Activated T-cell treated with anti-CD3 and anti-CD28 coated beads, Interleukin-2, amount 50 U/mL, for 48 hours (primary cell): ENCODE measurements around the gene LRRFIP1.
"Not testable (repeated sequence)": the region's sequence is repeated elsewhere in the genome, so short reads cannot be mapped to it uniquely, and the experiment has no call there.

Source experiments
- DNase-seq, 2 experiments: peaks; one replicate each; pipeline ENCODE4 v3.0.0-alpha.2; 2020

LRRFIP1 gene

GRCh38 chr2:237731663-237732062 lies 104.3 kb downstream of the LRRFIP1 start:
- peak; percentile 63 to 69 for DNase-seq

DNA sequence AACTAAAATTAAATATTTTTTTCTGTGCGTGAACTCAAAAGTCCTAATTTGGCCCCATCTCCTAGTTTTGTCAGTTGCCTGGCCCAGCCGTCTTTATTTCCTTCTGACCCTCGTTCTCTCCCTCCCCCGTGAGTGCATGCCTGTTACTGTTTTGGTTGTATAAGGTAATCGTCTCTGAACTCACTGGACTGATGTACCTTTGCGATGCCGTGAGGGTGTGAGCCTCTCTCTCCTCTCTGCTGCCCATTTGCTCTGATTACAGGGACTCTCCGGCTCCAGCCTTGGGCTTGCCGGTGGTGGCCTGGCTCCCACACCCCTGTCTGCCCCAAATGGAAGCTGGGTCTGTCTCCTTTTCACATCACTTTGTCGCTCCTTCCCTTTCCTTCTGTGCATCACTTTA lies 104.7 kb downstream of the LRRFIP1 start:
- DNase-seq = no peak

DNA sequence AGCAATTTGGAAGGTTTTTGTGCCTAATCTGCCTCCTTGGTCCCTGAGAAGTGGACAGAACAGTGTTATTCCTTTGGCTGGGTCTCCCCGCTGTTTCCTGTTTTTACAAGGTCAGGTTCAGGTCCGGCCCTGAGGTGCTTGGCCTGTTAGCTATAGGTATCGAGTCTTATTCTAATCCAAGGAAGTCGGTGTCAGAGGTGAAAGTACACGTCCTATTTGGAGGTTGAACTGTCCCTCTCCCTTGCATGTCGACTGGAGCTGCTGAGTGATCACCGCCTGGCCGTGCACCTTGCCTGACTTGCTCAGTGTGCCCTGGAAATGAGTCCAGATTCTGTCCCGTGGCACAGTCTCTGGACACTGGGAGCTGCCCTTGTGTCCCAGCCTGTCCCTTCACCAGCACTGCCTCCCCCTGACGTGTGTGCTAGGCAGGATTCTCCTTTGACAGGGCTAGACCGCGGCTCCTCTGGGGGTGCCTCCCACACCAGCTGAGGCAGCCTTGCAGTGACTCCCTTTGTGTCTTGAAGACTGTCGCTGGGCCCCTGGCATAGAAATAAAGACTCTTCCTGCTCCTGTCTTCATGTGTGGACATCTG lies 105.5 kb downstream of the LRRFIP1 start:
- DNase-seq = peak in 1 of 2 experiments; percentile 38

DNA sequence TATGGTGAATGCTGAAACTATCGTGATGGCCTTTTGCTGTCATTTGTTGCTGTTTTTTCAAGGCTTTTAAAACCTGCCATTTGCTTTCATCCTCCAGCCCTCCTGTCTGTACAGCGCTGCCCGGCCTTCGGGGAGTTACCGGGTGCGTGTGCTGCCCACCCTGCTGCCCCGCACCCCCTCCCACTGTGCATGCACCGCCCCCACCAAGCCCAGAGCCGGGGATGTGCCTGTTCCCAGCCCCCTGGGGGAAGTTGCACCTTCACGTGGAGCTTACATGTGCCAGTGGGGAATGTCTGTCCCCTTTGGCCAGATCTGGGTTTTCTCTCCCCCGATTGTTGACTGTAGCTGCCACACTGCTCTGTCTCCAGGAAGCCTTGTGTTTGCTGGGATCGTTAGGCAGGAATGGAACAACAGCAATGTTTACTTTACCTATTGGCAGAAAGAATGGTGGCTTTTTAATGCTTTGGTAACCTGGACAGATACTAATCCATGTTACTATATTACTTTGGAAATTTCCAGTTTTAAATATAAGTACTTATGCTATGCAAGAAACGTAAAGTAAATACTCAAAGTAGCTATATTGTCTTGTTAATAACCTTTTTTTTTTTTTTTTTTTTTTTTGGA lies 106.4 kb downstream of the LRRFIP1 start:
- DNase-seq = no peak

DNA sequence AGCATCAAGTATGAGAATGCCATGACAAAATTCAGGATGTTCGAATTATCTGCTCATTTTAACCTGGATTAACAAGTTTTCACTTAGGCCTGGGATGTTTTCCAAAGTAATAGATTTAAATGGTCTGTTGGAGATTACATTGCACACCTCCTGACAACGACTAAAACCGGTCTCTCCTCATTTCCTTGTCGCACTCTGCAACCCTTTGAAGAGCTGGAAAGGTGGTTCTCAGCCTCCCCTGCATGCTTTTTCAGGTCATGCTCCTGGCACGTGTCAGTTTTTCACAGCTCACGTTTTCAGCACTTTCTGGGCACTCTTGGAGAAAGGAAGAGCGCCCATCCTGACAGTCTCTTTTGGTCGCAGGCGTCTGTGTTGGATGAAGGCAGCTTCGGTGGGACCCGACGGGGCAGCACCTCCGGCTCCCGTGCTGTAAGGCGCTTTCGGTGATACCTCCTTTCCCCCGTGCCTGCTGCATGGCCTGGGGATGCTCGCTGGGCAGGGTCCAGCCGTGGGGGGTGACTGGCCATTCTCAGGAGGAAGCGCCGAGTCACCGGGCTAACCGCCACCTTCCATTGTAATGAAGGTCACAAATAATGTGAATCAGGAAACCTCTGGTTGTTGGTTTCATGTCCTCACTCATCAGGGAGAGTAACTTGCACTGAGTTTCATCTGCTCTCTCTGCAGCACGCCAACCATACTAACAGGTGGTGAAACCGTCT lies 107.7 kb downstream of the LRRFIP1 start:
- DNase-seq = no peak

- DNase-seq = no peak
Observed at GRCh38 chr2:237735798-237736197, 108.4 kb downstream of the LRRFIP1 start.

DNA sequence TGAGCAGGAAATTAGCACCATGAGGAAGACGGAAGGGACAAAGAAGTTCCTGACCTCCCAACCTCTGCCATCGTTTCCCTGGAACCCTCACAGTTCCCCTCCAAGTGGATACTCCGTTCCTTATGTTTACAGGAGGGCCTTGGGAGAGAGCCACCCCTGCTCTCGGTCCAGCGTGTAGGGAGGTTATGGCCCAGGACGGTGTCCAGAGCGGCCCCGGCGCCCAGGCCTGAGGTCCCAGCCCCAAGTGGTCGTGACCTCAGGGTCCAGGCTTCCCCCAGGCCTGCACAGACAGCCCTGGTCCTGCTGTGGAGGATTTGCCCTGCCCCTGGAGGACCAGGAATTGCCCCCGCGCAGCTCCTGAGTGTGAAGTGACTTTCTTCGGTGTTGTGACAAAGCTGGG lies 109.4 kb downstream of the LRRFIP1 start:
- DNase-seq = no peak

DNA sequence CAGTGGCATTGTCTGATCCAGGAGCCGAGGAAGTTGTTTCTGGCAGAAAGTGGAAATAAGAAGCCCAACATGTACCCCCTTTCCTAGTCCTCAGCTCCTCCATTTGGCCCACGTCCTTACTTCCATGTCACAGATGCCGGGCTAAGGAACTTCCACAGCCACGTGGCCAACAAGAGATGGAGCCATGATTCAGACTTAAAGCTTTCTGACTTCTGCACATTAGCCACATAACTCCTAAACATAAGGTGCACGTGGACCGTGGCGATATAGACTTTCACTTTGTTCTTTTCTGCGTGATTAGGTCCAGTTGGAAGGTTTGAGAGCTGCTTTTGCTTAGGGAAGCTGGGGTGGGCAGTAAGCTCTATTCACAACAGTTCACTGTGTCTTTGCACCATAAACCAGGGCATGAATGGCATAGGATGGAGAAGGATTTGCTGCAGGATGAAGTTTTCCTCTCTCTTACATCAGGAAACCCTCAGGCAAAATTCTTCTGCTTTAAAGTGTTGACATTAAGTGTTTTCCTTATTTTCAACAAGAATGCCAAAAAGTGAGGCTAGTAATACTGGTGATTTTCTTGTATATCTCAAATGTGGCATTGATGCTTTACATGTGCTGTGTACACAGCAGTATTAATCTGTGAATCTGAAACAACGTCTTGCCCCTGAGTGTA lies 109.9 kb downstream of the LRRFIP1 start:
- DNase-seq = no peak

DNA sequence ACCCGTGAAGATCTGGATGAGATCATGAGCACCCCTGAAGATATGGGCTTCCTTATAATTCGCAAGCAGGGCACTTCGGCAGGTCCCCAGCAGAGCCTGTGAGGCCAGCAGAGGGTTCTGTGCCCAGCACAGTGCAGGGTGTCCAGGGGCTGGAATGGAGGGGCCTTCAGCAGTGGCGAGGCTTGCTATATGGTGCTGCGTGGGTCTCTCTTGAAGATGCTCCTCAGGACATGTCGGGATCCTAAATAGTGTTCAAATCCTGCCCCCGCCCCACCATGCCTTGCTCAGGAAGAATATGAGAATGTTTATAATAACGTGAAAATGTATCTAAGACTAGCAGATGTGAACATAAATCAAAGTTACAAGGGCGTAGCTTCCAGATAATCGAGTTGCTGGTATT lies 110.9 kb downstream of the LRRFIP1 start:
- no peak for DNase-seq

DNA sequence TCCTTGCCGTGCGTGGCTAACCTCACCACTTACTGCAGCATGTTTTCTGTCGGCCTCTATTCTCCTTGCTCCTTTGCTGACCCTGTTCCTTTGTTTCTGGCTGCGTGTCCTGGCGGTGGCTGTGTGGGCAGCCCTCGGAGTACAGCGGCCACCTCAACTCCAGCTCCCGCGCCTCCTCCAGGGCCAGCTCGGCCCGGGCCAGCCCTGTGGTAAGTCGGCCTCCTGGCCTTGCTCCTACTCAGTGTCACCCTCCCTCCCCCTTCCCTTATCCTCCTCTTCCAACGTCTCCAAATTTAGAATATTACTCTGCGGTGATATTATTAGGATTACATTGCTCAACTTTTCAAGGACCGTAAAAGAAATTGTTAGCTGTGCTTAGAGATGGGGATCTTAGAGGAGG lies 111.7 kb downstream of the LRRFIP1 start:
- no peak for DNase-seq

DNA sequence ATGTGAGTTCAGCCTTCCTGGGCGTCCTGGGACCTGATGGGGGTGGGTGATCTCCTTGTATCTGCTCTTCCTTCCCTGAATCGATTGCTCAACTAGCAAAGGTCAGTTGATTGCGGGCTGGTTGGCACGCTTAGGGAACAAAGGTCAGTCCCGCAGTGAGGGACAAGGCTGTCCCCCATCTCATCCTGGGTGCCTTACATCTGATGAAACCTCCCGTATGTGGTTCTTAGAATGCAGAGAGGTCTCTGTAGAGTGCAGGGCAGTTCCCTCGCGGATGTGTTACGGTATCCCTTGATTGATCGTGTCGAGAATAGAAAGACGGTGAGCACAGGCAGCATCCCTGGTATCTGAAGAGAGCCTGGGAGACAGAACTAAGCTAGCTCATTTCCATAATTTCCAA lies 114.8 kb downstream of the LRRFIP1 start:
- DNase-seq = no peak

- no peak for DNase-seq
Observed at GRCh38 chr2:237742614-237743013, 115.2 kb downstream of the LRRFIP1 start.

GRCh38 chr2:237743024-237743423 lies 115.6 kb downstream of the LRRFIP1 start:
- no peak for DNase-seq

DNA sequence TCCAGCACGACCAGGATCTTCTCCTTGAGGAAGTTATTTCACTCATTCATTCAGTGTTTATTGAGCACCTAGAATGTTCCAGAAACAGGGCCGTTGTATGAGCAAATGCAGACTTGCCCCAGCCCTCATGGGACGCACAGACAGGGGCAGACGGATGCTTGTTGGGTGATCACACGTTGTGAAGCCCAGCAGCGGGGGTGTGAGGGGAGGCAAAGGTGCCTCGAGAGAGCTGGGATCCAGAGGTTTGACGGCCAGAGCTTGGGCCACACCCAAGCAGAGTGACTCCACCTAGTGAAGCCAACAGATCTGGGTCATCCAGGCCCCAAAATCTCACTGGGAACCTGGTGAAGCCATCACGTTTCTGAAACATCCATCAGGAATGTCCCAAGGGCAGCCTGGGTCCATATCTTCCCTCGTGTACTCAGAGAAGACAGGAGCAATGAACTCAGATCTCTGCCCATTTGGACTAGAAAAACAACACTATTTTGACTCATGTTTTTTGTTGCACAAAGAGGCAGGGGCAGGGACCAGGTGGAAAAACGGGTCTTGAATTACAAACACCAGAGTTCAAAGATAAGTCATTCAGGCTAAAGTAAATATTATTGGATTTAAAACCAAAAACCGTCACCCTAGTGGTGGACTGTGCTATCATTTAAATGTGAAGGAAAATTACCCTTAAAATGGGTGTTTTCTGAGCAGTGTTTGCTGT lies 116.3 kb downstream of the LRRFIP1 start:
- no peak for DNase-seq

DNA sequence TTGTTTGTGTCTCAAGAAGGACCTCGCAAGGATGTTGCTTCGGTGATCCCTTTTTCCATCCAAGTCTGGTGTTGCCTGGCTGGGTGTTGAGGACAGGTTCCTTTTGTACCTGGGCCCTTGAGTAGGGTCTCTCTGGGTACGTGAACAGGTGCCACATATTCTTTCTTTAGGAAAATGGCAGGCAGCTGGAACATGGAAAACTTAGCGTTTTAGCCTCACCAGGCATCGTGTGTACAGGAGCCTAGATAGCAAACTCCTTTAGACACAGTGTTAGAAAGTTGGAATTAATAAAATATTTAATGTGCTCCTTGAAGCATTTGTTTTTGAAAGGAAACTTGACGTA lies 116.9 kb downstream of the LRRFIP1 start:
- DNase-seq = no peak

GRCh38 chr2:237744613-237745249 lies 117.3 kb downstream of the LRRFIP1 start:
- DNase-seq = peak; percentile 83 to 87

DNA sequence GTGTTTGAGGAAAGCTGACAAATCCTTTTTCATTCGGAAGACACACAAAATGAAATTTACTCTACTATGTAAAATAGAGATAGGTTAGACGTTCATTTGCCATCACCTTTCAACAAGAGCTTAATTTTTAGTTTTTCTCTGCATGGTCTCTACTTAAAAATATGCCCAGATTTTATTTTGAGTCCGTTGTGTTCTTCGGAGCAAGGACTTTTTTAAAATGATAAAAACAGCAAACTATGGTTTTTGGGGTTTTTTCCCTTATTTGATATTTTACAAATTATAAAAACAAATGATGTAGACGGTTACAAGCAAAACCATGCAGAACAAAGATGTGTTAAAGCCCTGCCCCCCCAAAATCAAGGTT lies 117.8 kb downstream of the LRRFIP1 start:
- DNase-seq = no peak

DNA sequence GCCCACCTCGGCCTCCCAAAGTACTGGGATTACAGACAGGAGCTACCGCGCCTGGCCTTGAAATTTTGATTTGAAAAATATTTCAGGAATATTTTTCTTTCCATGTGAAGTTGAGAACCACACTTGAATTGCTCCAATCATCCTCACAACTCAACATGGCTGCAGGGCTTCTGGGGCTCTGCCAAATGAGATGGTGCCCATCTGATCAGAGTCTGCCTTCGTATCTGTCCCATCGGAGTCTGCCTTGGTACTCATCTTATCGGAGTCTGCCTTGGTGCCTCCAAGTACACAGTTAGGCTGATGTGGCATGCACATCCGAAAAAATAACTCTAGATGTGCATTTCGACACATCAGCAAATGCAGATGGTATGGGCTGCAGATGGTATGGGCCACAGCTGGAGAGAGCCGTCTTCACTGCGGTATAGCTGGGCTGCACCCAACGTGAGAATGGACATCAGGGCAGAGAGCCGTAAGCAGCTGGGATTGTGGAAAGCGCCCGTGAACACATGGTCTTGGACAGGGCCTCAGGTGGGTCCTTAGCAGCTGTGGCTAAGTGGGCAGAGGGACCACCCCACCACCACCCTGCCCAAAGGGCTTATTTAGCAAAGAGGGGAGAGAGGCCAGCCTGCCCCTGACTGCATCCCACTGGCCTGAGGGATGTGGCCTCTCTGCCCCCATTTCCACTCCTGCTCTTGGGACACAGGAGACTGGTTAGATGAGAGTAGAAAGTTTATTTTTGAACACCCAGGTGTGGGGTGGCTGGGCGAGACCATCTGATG lies 119.1 kb downstream of the LRRFIP1 start:
- DNase-seq = no peak

DNA sequence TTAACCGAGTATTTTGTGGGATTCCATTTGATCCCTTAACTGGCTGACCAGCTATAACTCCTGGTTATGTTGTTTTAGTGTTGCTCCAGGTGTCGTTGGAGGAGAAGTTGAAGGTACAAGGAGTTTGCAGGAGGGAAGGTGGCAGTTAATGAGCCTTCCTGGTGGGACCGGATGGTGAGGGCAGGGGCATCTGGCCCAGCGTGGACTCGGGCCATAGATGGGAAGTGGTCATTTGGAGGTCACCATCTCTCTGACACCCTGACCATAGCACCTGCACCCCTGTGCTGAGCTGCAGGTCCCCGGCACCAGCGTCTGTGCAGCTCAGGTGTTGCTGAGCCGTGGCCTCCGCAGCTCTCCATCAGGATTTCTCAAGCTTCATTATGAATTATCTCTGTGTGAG lies 119.8 kb downstream of the LRRFIP1 start:
- DNase-seq = no peak

DNA sequence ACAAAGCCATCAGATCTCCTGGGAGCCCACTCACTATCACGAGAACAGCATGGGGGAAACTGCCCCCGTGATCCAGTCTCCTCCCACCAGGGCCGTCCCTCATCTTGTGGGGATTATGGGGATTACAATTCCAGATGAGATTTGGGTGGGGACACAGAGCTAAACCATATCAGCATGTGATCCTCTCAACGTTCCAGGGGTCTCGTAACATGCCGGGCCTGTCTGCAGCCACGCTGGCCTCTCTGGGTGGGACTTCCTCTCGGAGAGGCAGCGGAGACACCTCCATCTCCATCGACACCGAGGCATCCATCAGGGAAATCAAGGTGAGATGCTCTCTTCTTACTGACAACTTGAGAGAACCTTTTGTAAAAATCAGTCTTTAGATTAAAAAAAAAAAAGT lies 121.6 kb downstream of the LRRFIP1 start:
- no peak for DNase-seq

DNA sequence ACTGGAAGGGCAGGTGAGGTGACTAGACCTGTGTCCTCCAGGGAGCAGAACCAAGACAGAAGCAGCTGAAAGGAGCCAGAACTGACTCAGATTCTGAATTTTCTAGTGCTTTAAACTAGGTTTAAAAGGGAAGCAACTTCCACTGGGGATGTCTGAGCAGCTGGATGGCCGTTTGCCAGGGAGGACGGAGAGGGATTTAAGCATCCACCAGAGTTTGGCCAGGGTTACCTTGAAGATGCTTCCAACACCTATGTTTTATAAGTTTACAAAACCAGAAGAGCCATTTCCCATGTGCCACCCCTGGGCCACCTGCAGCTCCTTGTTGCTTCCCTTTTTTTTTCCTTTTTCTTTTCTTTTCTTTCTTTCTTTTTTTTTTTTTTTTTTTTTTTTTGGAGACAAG lies 122.6 kb downstream of the LRRFIP1 start:
- DNase-seq = no peak

DNA sequence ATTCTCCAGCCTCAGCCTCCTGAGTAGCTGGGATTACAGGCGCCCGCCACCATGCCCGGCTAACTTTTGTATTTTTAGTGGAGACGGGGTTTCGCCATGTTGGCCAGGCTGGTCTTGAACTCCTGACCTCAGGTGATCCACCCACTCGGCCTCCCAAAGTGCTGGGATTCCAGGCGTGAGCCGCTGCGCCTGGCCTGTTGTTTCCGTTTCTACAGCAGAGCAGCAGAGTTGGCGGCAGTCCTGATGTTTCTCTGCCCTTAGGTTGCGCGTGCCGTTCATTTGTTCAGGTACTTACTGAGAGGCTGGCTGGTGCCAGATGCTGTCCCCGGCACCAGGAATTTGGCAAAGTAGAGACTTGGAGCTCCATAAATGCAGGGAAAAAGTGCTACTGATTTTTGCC lies 123.1 kb downstream of the LRRFIP1 start:
- DNase-seq = not testable (repeated sequence)
